G401 (cell line): ENCODE measurements around the gene TBC1D22A. TPM values are rescaled to one million over a fixed set of nuclear protein-coding genes. Genes with fewer than 3 reads are reported as not detected.

ENCODE experiments used
- DNase-seq: peaks from one replicate; pipeline ENCODE4 v3.0.0-alpha.2; 2015; ENCODE audit warnings: low spot score
- in situ Hi-C: cut with HindIII; loops from 2 replicates; pipeline ENCODE4 v1.10.0; 2016; ENCODE audit warnings: low sequenced_read_pairs, mixed read lengths
- total RNA-seq: library from RNA; depleted of rRNA; stranded (reverse); fragments of >200 nt; shearing (Covaris generic); gene quantifications from 2 replicates; pipeline ENCODE4 v1.2.3, GENCODE V29; 2014

Gene TBC1D22A
- total RNA-seq, 1 experiment from 2014 or later, result 11.1 TPM

- no peak for DNase-seq
- in situ Hi-C loops, result no loop called here
Observed at GRCh38 chr22:46750863-46751443, 11.5 kb upstream of the TBC1D22A start.

- no peak for DNase-seq
- in situ Hi-C loops, result no loop called here
Observed at GRCh38 chr22:46752286-46752987, 10.0 kb upstream of the TBC1D22A start.

GRCh38 chr22:46752988-46753310 lies 9.5 kb upstream of the TBC1D22A start:
- no peak for DNase-seq
- in situ Hi-C loops, result no loop called here

GRCh38 chr22:46753360-46753759 lies 9.1 kb upstream of the TBC1D22A start:
- DNase-seq, result no peak
- in situ Hi-C loops, result no loop called here

GRCh38 chr22:46753761-46754109 lies 8.7 kb upstream of the TBC1D22A start:
- in situ Hi-C loops, result no loop called here
- DNase-seq, result no peak

- DNase-seq, result no peak
- in situ Hi-C loops, result no loop called here
Observed at GRCh38 chr22:46754110-46754799, 8.2 kb upstream of the TBC1D22A start.

DNA sequence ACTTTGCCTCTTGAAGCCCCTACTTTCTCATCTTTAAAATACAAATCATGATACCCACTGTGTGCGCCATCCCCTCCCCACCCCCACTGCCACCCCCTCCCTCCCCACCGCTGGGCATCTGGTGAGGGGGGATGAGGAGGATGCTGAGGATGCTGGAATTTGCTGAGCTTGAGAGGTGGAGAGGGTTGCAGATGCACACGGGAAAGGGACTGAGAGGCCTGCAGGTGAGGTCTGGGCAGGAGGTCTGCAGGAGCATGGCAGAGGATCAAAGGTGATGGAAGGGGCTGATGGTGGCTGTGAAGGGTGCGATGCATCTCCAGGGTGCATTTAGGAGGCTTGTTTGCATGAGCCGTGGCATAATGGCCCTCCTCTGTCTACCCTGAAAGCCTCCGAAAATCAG lies 7.6 kb upstream of the TBC1D22A start:
- no peak for DNase-seq

DNA sequence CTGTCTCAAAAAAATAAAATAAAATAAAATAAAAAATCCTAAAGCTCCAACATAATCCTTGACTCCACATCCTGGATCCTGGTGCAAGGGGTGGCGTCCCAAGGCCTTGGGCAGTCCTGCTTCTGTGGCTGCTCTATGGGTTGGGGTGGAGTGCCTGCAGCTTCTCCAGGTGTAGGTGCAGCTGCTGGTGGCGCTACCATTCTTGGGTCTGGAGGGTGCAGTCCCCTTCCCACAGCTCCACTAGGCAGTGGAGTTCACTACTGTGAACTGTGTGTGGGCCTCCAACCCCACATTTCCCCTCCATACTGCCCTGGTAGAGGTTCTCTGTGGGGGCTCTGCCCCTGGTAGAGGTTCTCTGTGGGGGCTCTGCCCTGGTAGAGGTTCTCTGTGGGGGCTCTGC lies 6.9 kb upstream of the TBC1D22A start:
- in situ Hi-C loops, result no loop called here
- no peak for DNase-seq

More for the DNA sequence above, 7.6 kb upstream of the TBC1D22A start:
- in situ Hi-C loops, result no loop called here

DNA sequence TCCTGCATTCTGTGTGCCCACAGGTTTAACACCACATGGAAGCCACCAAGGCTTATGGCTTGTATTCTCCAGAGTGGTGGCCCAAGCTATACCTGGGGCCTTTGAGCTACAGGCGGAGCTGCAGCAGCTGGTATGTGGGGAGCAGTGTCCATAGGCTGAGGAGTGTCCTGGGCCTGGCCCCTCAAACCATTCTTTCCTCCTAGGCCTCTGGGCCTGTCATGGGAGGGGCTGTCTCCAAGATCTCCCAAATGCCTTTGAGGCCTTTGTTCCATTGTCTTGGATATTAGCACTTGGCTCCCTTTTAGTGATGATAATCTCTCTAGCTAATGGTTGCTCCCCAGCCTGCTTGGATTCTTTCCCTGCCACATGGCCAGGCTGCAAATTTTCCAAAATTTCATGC lies 6.4 kb upstream of the TBC1D22A start:
- no peak for DNase-seq
- in situ Hi-C loops, result no loop called here

GRCh38 chr22:46757104-46757503 lies 5.3 kb upstream of the TBC1D22A start:
- in situ Hi-C loops, result no loop called here
- DNase-seq, result no peak

DNA sequence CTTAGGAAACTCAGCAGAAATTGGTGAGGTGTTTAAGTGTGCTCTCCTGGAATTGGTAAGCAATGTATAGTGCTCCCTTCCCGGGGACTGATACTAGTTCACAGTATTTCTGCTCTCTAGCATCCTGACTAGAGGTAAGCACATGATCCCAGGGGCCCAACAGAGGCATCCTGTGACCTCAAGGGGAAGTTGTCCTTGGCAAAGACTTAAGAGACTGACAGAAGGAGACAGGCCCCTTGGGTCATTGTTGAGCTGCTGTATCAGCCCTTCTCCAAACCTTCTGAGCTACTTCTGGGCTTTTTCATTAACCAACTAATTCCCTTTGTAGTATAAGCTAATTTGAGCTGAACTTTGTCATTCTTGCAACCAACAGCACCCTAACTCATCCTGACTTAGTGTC lies 4.3 kb upstream of the TBC1D22A start:
- no peak for DNase-seq
- in situ Hi-C loops, result no loop called here

- in situ Hi-C loops, result no loop called here
- DNase-seq, result peak; percentile 66
Observed at GRCh38 chr22:46758867-46759290, 3.6 kb upstream of the TBC1D22A start.

- DNase-seq, result no peak
- in situ Hi-C loops, result no loop called here
Observed at GRCh38 chr22:46761017-46761416, 1.4 kb upstream of the TBC1D22A start.

GRCh38 chr22:46761539-46762237 lies 762 bp upstream of the TBC1D22A start:
- in situ Hi-C loops, result no loop called here
- DNase-seq, result no peak

DNA sequence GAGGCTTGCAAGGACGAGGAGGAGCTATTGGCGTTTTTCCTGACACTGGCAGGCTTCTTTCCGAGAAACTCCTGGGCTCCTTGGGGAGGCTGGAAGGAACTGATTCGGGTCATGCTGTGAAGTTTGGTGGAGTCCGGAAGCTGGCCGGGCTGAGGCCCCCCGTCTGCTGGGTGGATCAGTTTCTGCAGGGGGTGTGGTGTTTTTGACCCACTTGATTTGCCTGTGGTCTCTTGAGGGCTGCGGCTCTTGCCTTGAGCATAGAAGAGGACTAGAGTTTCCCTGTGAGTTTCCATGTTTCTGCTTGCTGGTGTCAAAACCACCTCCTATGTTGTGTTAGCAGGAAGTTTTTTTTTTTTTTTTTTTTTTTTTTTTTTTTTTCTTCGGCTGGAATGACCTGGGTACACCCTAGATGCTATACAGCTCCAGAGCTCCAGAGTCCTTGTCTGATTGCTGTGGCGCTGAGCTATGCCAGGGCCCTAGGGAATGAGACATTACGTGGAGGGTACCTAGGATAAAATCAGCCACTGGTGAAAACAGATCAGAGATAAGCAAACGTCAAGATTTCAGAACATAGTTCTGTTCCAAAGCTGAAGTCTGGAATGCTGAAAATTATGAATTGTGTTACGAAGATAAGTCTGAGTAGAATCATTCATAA lies 728 bp downstream of the TBC1D22A start:
- DNase-seq, result no peak
- in situ Hi-C loops, result no loop called here

DNA sequence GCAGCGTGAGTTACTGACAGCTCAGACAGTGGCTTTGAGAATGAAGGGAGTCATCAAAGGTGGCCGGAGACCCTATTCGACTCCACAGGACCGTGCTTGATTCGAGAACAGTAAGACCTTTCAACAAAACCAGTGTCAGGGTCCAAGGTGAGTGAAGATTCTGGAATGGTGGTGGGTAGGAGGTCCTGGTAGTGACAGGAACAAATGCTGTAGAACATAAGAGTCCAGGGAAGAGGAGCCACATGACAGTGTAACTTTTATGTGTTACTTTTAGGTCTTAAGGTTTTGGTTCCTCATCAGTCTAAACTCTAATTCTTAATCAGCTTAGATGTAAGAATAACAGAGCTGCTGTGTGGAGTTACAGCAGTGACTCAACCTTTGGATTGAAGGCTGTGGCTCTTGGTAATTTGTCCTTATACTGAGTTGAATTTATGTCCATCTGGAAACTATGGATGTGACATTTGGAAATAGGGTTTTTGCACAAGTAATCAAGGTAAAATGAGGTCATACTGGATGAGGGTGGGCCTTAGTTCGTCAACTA lies 1.8 kb downstream of the TBC1D22A start:
- DNase-seq, result no peak
- in situ Hi-C loops, result no loop called here

GRCh38 chr22:46764779-46765485 lies 2.5 kb downstream of the TBC1D22A start:
- DNase-seq, result no peak
- in situ Hi-C loops, result no loop called here

DNA sequence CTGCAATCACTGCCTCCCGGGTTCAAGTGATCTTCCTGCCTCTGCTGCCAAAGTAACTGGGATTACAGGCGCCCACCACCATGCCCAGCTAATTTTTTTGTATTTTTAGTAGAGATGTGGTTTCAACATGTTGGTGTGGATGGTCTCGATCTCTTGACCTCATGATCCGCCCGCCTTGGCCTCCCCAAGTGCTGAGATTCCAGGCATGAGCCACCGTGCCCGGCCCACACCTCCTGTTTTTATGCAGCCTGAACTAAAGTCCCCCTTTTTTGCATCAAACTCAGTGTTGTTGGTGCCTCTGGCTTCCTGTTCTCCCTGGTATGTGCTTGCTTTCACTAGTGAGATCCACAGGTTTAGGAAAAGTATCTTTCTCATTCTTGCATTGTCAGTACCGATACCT lies 4.2 kb downstream of the TBC1D22A start:
- in situ Hi-C loops, result no loop called here
- DNase-seq, result no peak
